GM18867 (cell line): ENCODE data around the gene KCNS3.

ENCODE experiments used
- ATAC-seq: cut with Tn5 transposase; IDR thresholded peaks from one replicate; pipeline ENCODE4 v1.9.1; 2021; ENCODE audit warnings: mild to moderate bottlenecking, moderate library complexity; ENCODE audit not compliant: unreplicated experiment

Gene KCNS3, protein sequence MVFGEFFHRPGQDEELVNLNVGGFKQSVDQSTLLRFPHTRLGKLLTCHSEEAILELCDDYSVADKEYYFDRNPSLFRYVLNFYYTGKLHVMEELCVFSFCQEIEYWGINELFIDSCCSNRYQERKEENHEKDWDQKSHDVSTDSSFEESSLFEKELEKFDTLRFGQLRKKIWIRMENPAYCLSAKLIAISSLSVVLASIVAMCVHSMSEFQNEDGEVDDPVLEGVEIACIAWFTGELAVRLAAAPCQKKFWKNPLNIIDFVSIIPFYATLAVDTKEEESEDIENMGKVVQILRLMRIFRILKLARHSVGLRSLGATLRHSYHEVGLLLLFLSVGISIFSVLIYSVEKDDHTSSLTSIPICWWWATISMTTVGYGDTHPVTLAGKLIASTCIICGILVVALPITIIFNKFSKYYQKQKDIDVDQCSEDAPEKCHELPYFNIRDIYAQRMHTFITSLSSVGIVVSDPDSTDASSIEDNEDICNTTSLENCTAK

DNA sequence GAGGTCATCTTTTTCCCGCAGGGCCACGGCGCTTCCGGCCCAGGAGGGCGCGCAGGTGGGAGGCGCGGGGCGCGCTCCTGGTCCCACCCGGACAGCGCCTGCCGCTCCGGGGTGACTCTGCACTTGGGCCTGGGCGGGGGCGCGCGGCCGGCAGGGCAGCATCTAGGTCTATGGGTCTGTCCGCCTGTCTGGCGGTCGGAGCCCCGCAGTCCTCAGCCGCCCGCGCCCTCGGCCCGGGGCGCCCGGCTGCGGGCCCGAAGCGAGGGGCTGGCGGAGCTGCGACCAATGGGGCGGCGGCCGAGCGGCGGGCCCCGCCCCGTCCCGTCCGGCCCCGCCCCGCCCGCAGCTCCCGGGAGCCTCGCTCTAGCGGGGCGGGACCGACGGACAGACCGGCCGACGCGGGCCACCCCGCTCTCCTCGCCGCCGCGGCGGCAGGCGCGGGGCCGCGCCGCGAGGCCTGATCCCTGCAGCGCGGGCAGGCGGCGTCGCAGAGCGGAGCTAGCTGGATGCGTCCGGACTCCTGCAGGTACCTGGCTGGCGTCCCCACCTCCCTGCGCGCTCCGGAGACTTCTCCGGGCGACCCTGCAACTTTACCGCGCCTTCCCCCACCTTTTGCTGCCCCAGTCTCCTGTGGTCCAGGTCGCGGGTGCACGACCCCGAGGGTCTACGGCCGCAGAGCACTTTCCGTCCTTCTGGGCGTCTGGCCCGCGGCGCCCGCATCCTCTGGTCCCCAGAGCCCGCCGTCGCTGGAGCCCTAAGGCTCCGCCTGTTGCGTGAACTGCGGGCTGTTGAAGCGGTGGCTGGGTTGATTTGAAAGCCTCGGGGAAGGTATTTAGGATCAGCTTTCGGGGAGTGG lies at the start of gene KCNS3:
Gene KCNS3 (plus strand): TSS at position 387 of the 856 bp plus-strand sequence. CDS start 52,342 bp downstream, outside the sequence.
- ATAC-seq = peak; percentile 89

DNA sequence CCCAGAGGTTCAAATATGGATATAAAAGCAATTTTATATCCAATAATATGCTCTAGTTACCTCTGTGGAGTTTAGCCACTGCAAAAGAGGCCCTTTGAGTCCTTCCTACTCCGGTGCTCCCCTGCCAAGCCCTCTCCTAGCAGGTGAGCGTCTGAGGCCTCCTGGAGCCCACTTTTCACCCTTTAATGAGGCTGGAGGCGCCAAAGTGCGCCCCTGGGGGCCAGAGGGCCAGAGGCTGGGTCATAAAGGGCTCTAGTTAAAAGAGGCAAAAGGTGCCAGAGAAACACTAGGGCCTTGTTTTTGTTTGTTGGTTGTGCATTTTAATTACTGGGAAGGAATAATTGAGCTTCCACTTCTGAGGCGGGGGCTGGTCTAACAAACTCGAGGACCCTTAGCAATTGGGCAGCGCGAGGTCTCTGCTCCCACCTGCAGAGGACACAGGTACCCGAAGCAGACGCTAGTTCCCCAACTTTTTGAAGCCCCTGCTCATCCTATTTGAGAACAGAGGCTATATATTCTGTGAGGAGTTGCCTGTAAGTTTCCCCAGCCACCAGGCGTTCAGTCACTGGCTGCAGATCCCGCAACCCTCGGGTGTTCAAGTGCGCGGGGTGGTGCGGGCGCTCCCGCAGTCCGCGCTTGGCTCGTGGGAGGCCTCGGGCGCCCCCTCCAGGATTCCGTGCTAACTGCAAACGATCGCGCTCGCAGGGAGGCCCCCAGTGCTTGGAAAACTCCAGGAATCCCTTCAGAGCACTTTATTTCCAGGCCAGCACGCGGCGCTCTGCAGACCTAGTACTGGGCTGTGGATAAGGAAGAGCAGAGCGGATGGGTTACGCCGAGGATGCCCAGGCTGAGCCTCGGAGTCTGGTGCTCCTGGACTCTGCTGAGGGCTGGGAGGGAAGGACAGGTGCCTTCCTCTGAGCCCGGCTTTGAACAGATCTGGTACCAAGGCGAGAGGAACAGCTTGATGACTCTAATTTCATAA lies 48.1 kb upstream of the KCNS3 start:
- peak; percentile 72 for ATAC-seq

DNA sequence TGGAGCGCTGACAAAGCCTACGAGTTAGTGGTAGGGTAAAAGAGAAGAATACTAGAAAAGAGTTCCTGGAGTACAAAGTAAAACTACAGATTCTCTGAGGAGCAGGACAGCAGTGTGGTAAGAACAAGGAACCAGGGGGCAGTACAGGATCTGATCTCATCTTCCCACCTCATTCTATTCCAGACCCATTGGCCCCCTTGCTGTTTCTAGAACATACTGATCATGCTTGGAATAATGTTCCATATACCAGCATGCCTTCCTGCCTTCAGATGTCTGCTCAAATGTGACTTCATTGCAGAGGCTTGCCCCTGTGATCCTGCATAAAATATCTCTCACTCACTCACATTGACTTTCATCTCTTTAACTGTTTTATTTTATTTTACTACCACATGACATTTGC lies 43.0 kb upstream of the KCNS3 start:
- no peak for ATAC-seq

DNA sequence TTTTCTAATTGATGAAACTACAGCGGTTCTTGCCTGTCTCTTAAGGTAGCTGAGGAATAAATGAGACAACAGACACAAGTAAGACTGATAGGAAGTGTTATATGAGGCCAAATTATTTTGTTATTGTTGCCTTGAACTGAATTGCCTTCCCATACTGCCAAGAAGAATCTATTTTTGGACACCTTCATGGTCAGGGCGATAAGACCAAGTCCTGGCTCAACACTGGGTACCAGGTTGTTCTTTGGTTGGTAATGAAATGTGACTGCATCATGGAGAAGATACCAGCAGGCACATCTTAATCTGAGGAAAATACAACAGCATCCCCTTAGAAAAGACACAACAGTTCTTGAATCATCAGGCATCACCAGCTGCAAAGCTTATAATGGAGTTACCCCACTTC lies 38.5 kb upstream of the KCNS3 start:
- no peak for ATAC-seq

DNA sequence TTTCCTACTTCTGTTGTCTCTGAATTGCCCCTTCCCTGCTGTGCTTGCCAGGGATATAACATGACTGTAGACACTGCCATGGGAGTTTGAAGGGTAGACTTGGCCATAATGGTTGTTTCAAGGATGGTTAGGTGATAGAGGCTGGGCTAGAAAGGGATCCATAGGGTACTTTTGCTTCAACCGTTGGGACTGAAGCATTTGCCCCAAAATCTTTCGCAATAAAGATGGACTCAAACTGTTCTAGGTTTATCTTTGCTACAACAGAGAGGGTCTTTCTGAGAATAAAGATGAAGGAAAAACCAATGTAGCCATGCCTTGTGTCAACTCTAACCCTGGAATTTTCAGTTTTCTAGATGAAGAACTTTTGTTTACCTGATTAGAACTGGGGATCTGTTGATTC lies 35.0 kb upstream of the KCNS3 start:
- ATAC-seq = no peak

DNA sequence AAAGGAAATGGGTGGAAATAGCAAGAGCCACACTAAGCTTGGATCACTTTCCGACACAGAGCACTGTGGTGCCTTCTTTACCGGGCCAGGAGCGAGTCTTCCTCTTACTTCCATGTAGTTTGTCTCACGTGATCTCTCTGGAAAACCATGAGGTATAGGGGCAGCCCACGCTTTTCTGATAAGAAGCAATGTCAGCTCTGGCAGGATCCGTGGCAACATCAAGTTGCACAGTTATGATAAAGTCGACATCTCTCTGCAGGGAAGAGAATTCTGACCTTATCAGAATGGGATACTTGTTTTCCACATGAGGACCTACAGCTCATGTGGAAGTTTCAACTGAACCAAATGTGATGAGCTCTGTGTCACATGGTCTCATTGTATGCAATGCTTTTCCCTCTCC lies 32.7 kb upstream of the KCNS3 start:
- no peak for ATAC-seq

DNA sequence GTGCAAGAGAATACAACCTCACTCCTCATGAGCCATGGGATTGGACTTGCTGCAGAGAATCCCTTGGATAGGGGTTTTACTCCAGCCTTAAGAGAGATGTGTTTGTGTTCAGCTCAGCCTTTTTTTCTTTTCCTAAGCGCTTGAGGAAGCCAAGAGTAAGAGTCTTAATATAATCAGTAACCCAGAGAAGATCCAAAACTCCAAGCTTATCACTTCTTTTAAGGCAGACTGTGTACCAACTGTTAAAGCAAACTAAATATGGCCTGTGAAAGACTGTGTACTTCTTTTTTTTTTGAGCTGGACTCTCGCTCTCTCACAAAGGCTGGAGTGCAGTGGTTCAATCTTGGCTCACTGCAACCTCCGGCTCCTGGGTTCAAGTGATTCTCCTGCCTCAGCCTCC lies 31.8 kb upstream of the KCNS3 start:
- no peak for ATAC-seq

DNA sequence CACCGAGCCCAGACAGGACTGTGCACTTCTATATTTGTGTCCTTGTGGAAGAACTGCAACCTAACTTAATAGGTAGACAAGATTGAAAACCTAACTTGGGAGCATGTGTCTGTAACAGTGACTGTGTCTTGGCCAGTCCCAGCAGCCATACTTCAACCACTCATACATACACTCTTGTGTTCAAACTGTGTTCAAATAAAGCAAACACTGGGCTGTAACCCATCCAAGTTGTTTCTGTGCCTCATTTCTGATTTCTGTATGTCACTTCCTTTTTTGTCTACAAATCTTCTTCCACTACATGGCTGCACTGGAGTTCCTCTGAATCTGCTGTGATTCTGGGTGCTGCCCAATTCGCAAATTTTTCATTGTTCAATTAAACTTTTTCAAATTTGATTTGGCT lies 31.2 kb upstream of the KCNS3 start:
- ATAC-seq = no peak

DNA sequence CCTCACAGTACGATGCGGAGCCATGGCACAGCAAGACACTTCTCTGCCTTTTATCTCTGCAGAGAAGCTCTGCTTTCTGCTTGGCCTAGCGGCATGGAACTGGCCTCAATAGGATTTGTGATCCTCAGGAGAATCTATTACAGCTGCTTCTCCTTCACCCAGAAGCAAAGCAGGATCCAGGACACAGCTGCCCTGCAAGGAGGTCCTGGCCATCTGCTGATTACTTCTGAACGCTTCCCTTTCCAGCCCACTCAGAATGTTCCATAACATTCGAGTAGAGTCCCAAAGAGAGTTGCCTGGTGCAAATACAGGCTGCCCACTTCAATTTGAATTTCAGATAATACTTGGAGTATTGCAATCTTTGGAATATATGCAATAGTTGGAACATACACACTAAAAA lies 29.2 kb upstream of the KCNS3 start:
- ATAC-seq = no peak

DNA sequence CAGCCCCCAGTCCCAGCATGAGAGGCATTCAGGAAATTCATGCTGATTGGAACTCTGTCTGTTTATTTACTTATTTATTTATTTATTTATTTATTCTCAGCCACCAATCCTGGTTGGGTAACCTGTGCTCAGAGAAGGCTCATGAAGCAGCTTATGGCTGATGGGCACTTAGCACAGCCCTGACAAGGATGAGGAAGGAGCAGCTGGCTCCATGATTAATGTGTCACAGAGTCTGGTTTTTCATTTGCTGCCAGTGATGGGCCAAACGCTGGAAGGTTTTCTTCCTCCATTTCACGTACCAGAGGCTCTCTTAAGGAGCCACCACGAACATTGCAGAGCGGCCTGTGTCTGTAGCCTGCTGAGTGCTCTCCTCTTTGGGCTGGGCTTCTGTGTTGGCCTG lies 28.3 kb upstream of the KCNS3 start:
- no peak for ATAC-seq

DNA sequence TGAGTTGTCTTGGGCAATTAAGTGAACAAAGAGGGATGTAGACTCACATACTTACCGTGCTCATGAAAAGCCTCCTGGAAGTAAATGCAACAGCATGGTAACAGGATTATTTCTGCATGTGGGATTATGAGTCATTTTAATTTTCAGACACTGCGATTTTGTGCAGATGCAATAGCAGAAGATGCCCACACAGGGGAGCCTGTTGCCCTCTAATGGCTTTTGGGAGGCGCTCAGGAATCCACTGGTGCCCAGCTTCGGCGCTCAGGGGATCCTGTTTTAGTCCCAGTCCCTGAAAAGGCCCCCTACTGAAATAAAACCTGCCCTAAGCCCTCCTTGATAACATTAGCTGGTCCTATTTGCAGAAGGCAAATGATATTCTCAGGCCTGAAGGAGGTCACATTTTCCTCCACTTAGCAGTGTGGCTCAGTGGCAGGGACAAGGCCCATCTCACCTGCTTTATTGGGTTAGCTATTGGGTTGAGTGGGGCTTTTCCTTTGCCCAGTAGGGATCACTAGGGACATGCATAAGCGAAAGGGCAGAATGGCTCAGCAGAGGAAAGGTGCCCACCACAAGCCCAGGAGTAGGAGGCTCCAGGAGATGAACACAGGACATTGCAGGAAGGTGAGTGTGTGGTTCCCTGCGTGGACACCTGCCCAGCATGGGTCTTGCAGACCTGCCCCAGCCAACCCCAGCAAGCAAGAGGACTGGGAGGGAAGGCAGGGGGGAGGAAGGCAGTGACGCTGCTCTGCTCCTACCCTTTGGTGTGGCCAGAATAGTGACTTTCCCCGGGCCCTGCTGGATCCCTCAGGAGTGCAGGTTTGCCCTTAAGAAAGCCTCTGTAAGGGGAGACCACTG lies 26.5 kb upstream of the KCNS3 start:
- peak; percentile 91 for ATAC-seq

DNA sequence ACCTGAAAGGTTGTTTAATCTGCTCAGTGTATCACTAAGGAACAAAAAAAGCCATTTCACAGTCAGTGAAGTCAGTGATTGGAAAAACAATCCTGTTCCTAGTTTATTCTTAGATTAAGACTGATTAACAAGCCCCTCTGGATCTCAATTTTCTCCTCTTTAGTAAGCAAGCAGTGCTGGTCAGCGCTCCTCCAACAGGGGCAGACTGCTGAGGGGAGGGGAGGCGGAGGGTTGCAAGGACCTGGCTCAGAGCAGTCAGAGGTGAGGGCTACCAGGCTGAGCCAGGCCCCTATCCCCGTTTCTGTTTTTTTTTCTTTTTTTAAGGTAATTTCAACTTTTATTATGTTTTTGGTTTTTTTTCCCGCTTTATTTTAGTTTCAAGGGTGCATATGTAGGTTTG lies 24.7 kb upstream of the KCNS3 start:
- no peak for ATAC-seq

DNA sequence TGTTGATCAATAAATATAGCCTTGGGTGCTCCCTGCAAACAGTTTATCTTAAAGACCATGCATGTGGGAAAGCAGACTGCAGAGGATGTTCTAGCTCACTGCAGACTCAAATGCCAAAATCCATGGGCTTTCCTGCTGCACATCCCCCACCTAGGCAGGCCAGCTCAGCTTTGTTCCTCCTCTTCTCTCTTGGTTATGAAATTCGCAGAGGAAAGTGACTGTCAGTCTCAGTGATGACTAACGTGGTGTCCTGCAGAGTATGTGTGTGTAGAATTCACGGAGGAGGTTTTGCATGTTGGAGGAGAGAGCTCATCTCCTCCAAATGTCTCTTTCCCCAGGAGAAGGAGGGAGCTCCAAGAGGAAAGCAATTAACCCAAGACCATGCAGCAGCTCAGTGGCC lies 21.4 kb upstream of the KCNS3 start:
- ATAC-seq = no peak

DNA sequence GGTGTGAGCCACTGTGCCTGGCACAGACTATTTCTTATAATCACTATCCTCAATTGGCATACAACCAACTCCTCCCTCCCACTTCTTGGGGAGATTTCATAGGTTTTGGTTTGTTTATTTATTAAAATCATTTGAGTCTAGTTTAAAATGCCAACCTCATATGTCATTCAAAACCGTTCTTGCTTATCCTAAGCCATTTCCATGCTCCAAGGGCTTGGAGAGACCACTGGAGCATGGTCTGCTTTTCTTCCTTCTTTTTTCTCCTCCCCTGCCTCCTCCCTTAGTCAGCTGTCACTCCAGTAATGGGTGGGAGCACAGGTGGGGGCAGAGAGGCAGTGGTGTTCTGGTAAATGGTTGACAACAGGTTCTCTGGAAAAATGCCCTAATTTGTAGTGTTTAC lies 20.4 kb upstream of the KCNS3 start:
- ATAC-seq = no peak

DNA sequence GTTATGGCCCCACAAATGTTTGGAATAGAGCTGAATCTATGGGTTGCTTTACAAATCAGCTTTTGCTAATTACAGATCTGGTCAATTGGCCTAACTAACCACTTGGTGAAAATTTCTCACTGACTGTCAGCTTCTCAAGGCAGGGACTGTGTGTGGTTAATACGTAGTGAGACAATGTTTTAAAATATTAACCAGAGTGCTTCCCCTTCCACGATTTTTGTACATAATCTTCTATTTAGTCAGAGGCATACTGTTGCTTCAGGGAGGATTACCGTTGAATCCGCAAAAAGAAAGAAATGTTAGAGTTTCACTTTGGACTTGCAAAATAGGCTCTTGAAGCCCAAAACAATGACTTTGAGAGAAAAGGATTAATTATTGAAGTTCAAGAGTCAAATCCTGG lies 14.9 kb upstream of the KCNS3 start:
- ATAC-seq = no peak

DNA sequence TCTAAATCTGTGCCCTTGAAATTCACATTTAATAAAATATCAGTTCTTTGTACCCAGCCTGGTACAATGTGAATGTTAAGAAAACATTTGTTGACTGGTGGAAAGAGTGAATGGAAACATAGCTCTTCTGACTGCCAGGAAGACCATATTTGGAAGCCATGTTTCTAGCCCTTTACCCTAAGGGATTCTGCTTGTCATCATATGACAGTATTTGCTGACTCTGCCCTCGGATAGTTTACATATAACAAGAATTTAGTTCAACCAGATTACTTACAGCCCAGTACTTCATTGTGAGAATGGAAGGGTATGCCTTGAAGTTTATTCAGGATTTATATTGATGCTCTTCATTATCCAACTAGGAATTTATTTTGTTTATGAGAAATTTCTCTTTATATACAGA lies 13.8 kb upstream of the KCNS3 start:
- ATAC-seq = no peak

DNA sequence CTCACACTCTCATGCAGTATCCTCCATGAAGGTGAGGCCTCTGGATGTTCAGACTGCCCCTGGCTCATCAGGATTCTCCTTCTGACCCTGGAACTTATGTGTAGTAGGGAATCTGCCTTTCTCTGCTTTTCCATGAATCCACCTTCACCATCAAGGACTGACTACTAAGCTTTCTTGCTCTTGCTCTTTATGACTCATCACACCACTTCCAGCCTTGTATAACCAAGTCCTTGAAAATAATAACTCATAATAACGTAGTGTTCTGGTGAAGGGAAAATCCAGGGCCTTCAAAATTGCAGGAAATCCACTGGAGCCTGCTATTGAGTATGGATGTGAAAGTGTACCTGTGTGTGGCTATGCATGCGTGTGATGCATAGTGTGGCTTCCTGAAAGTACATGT lies 11.3 kb upstream of the KCNS3 start:
- no peak for ATAC-seq

DNA sequence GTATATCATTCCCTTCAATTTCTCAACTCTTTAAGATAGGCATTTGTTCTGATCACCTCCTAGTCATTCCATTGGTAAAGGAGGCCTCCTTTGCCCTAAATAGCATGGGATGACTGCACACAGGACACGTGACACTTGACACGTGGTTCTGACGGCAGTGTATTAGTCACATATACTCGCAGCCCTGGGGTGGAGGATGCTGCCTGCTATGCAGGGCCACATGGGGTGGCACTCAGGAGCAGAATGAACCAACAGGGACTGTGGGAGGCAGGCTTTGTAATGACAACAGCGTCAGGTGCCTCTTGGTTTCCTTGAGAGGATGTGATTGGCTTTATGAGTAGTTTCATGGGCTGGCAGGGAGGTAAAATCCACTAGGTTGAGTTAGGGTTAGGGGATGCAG lies 9.3 kb upstream of the KCNS3 start:
- no peak for ATAC-seq

DNA sequence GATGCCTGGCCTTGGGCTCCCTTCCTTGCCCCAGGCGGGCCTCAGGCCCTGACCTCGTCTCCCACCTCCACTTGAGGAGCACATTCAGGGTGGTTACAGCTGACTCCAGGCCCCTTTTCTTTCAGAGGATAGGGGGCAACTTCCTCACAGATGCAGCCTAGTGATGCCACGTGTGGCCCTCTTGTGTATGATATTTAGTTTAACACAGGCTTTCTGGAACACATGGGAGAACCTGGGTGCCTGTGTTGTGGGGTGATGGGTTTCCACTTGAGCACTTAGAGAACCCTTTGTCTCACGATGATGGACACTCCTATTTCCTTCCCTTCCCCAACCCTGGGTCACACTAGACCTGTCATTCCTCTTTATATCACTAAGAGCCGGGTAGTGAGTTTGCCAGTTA lies 6.8 kb upstream of the KCNS3 start:
- no peak for ATAC-seq

DNA sequence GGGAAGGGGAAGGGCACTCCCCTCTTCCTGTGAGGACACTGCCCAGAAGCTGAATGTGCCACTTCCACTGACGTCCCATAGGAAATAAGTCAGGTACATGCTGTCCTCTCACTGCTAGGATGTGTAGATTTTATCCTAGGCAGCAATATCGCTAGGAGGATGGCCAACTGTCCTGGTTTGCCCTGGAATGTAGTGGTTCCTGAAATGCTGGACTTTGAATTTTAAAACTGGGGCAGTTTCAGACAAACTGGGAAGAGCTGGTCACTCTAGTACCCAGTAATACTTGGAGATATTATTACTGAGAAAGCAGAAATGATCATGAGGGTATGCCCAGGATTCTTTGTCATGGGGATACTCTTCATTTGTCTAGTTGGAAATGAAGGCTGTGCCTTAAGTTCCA lies 5.4 kb upstream of the KCNS3 start:
- no peak for ATAC-seq
